K562 (cell line): Measurements from ENCODE around the gene LAMTOR1. TPM values are rescaled to one million over a fixed set of nuclear protein-coding genes. Genes with fewer than 3 reads are reported as not detected.

Experiments used
- DACH1 ChIP-seq: fragments of 450-650 bp; IDR thresholded peaks from 2 replicates; pipeline ENCODE4 v1.6.1; 2018; ENCODE audit not compliant: partially characterized antibody
- GABPB2 ChIP-seq: fragments of 250-450 bp; sonication (Bioruptor Pico); conservative IDR thresholded peaks from 2 replicates; pipeline ENCODE4 v1.5.1; 2021; ENCODE audit warnings: mild to moderate bottlenecking
- GTF2E2 ChIP-seq: fragments of 200-800 bp; sonication (Bioruptor generic); IDR thresholded peaks from 2 replicates; pipeline ENCODE4 v1.6.1; 2016; ENCODE audit warnings: missing genetic modification characterization, missing compliant biosample characterization
- HNRNPK ChIP-seq: fragments of 200-400 bp; formaldehyde crosslinking; IDR thresholded peaks from one replicate; pipeline ENCODE4 v1.6.1; 2018; ENCODE audit warnings: mild to moderate bottlenecking, low read depth, low read length; ENCODE audit not compliant: poor library complexity, severe bottlenecking
- L3MBTL2 ChIP-seq: fragments of 450-650 bp; IDR thresholded peaks from 2 replicates; pipeline ENCODE4 v1.6.1; 2016; ENCODE audit warnings: mild to moderate bottlenecking, moderate library complexity
- NFE2L1 ChIP-seq: fragments of 450-650 bp; IDR thresholded peaks from 2 replicates; pipeline ENCODE4 v1.6.1; 2016; ENCODE audit warnings: missing genetic modification characterization, low read depth, mild to moderate bottlenecking, missing compliant biosample characterization, moderate library complexity, borderline replicate concordance
- NFIC ChIP-seq: fragments of 450-650 bp; IDR thresholded peaks from 2 replicates; pipeline ENCODE4 v1.6.1; 2017; ENCODE audit warnings: mild to moderate bottlenecking, inconsistent platforms
- NFXL1 ChIP-seq: fragments of 450-650 bp; formaldehyde crosslinking; IDR thresholded peaks from 2 replicates; pipeline ENCODE4 v1.4.0; 2021; ENCODE audit warnings: mild to moderate bottlenecking
- NR3C1 ChIP-seq: sonication (generic); formaldehyde crosslinking; IDR thresholded peaks from 2 replicates; pipeline ENCODE4 v1.8.1; 2022; ENCODE audit warnings: missing genetic modification reagents
- POLR2A ChIP-seq: fragments of 450-650 bp; conservative IDR thresholded peaks from 2 replicates; pipeline ENCODE4 v1.6.1; 2016
- POLR2H ChIP-seq: IDR thresholded peaks from 2 replicates; pipeline ENCODE4 v1.6.1; 2016; ENCODE audit warnings: missing genetic modification characterization, low read depth, mild to moderate bottlenecking, control low read depth, missing compliant biosample characterization, moderate library complexity
- STAT5B ChIP-seq: fragments of 250-450 bp; sonication (Bioruptor Pico); IDR thresholded peaks from 2 replicates; pipeline ENCODE4 v1.8.0; 2021; ENCODE audit warnings: mild to moderate bottlenecking, inconsistent platforms
- TOE1 ChIP-seq, 2 experiments: fragments of 450-650 bp in 1 of 2; sonication (generic) in 1 of 2; formaldehyde crosslinking in 1 of 2; IDR thresholded peaks; 2 replicates each; pipeline versions ENCODE4 v1.7.1 to v1.8.0; 2016 to 2022; ENCODE audit warnings: borderline replicate concordance in 2 of 2, mild to moderate bottlenecking in 2 of 2, antibody characterized with exemption in 1 of 2, inconsistent platforms in 1 of 2, low read depth in 1 of 2, missing genetic modification reagents in 1 of 2, moderate library complexity in 1 of 2
- USF2 ChIP-seq: sonication (generic); formaldehyde crosslinking; IDR thresholded peaks from 2 replicates; pipeline ENCODE4 v1.5.0; 2020; ENCODE audit warnings: missing genetic modification reagents
- ZBTB7A ChIP-seq: IDR thresholded peaks from 2 replicates; pipeline ENCODE4 v1.6.1; 2011; ENCODE audit warnings: low read depth, mild to moderate bottlenecking, low read length, moderate library complexity, borderline replicate concordance; ENCODE audit not compliant: control insufficient read depth
- ZBTB8A ChIP-seq: fragments of 450-650 bp; IDR thresholded peaks from 2 replicates; pipeline ENCODE4 v1.6.1; 2018; ENCODE audit warnings: mild to moderate bottlenecking, moderate library complexity; ENCODE audit not compliant: partially characterized antibody
- ZC3H11A ChIP-seq: IDR thresholded peaks from 2 replicates; pipeline ENCODE4 v1.6.1; 2012; ENCODE audit warnings: low read depth, low read length, improper control_type of control experiment
- ZC3H4 ChIP-seq: sonication (generic); formaldehyde crosslinking; IDR thresholded peaks from 2 replicates; pipeline ENCODE4 v1.9.0; 2021; ENCODE audit warnings: missing genetic modification reagents, borderline replicate concordance
- ZNF668 ChIP-seq: fragments of 250-450 bp; sonication (Bioruptor Pico); IDR thresholded peaks from 2 replicates; pipeline ENCODE4 v1.8.0; 2022; ENCODE audit warnings: mild to moderate bottlenecking, inconsistent platforms
- ZNF76 ChIP-seq: fragments of 250-450 bp; sonication (Bioruptor Pico); IDR thresholded peaks from 2 replicates; pipeline ENCODE4 v1.4.0; 2020; ENCODE audit warnings: mild to moderate bottlenecking, moderate library complexity, borderline replicate concordance
- polyA plus RNA-seq, 8 experiments: library from polyadenylated mRNA; depleted of rRNA in 4 of 8; stranded (reverse) in 5 of 8; unstranded in 3 of 8; fragments of >200 nt; fragmentation: Nextera tagmentation in 2 of 8; fragmentation: Illumina TruSeq in 1 of 8; extraction: Ambion mirVana in 2 of 8; extraction: Trizol in 1 of 8; gene quantifications; 2 replicates each; pipeline versions ENCODE4 v1.2.1 to v1.2.3, GENCODE V29; 2011 to 2014; ENCODE audit warnings: inconsistent platforms in 1 of 8, missing spikeins in 1 of 8
- total RNA-seq, 7 experiments: library from RNA; depleted of rRNA in 6 of 7; stranded (reverse); fragments of >200 nt in 6 of 7; fragmentation: Illumina TruSeq in 2 of 7; extraction: Trizol in 2 of 7; gene quantifications; 2 replicates each; pipeline versions ENCODE4 v1.2.1 to v1.2.3, GENCODE V29; 2011 to 2021; ENCODE audit warnings: low replicate concordance in 1 of 7
- TF ChIP-seq, protein P1 (sequence below): fragments of 250-450 bp; sonication (Bioruptor Pico); IDR thresholded peaks from 2 replicates; pipeline ENCODE4 v1.5.0; 2021; ENCODE audit warnings: mild to moderate bottlenecking, borderline replicate concordance
- TF ChIP-seq, protein P2 (sequence below): IDR thresholded peaks from 2 replicates; pipeline ENCODE4 v1.6.1; 2011; ENCODE audit warnings: borderline replicate concordance, low read depth, mild to moderate bottlenecking, moderate library complexity, low read length; ENCODE audit not compliant: insufficient read depth, poor library complexity, severe bottlenecking

The LAMTOR1 gene
- total and polyA plus RNA-seq, 9 of the 15 experiments (the other 6 are each of a cell fraction or from before 2014, with no cell fraction given), result 62.6 to 104 (median 85.3) TPM

GRCh38 chr11:72102946-72103753 lies at the start of gene LAMTOR1 (continued):
- peak; percentile 92 for TF ChIP-seq POLR2H
- TF ChIP-seq ZNF668 (CRISPR knock-in tag), result peak; percentile 76; the same call in 1 of the 2 replicates
- TF ChIP-seq STAT5B (CRISPR knock-in tag), result no peak
- peak; percentile 99 for TF ChIP-seq TOE1 (IDR thresholded peaks at IDR 0.05; ENCODE audit: borderline replicate concordance)
- 0 out of 2 replicates have a peak, but pooled peaks have one; percentile 40 for TF ChIP-seq TOE1 (CRISPR knock-in tag; IDR thresholded peaks at IDR 0.05; ENCODE audit: borderline replicate concordance, low read depth)
- TF ChIP-seq USF2 (CRISPR knock-in tag), result peak; percentile 95
- TF ChIP-seq L3MBTL2, result peak; percentile 93
- TF ChIP-seq, protein P1, sequence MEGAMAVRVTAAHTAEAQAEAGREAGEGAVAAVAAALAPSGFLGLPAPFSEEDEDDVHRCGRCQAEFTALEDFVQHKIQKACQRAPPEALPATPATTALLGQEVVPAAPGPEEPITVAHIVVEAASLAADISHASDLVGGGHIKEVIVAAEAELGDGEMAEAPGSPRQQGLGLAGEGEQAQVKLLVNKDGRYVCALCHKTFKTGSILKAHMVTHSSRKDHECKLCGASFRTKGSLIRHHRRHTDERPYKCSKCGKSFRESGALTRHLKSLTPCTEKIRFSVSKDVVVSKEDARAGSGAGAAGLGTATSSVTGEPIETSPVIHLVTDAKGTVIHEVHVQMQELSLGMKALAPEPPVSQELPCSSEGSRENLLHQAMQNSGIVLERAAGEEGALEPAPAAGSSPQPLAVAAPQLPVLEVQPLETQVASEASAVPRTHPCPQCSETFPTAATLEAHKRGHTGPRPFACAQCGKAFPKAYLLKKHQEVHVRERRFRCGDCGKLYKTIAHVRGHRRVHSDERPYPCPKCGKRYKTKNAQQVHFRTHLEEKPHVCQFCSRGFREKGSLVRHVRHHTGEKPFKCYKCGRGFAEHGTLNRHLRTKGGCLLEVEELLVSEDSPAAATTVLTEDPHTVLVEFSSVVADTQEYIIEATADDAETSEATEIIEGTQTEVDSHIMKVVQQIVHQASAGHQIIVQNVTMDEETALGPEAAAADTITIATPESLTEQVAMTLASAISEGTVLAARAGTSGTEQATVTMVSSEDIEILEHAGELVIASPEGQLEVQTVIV (CRISPR knock-in tag), result no peak
- TF ChIP-seq ZBTB7A, result peak; percentile 62; the same call in 1 of the 2 replicates
- TF ChIP-seq NFIC, result no peak; the same call in 1 of the 2 replicates
- TF ChIP-seq ZC3H4, result no peak
- no peak for TF ChIP-seq ZBTB8A
- TF ChIP-seq NFXL1 (CRISPR knock-in tag), result no peak
- TF ChIP-seq NR3C1 (CRISPR knock-in tag), result no peak
- peak; percentile 91 for TF ChIP-seq POLR2A
- TF ChIP-seq NFE2L1 (tag), result no peak
- TF ChIP-seq DACH1, result no peak
- no peak for TF ChIP-seq GABPB2 (CRISPR knock-in tag)
- TF ChIP-seq ZNF76, result no peak
- no peak for TF ChIP-seq ZC3H11A
- TF ChIP-seq HNRNPK, result no peak
- TF ChIP-seq, protein P2, sequence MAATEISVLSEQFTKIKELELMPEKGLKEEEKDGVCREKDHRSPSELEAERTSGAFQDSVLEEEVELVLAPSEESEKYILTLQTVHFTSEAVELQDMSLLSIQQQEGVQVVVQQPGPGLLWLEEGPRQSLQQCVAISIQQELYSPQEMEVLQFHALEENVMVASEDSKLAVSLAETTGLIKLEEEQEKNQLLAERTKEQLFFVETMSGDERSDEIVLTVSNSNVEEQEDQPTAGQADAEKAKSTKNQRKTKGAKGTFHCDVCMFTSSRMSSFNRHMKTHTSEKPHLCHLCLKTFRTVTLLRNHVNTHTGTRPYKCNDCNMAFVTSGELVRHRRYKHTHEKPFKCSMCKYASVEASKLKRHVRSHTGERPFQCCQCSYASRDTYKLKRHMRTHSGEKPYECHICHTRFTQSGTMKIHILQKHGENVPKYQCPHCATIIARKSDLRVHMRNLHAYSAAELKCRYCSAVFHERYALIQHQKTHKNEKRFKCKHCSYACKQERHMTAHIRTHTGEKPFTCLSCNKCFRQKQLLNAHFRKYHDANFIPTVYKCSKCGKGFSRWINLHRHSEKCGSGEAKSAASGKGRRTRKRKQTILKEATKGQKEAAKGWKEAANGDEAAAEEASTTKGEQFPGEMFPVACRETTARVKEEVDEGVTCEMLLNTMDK, result no peak
- TF ChIP-seq GTF2E2 (tag), result peak; percentile 40; the same call in 1 of the 2 replicates
